GM23338 (cell line): ENCODE results near the gene DNAH10.

ENCODE experiments used
- CREB1 ChIP-seq: fragments of 250-450 bp; sonication (Bioruptor Pico); IDR thresholded peaks from 2 replicates; pipeline ENCODE4 v1.5.0; 2020; ENCODE audit warnings: low read depth, mild to moderate bottlenecking, moderate library complexity
- CTCF ChIP-seq, 2 experiments: fragments of 200-600 bp in 1 of 2; sonication (generic) in 1 of 2; conservative IDR thresholded peaks; 2 replicates each; pipeline versions ENCODE4 v1.5.1 to v1.6.1; 2016 to 2017; ENCODE audit warnings: antibody characterized with exemption in 2 of 2, low read depth in 2 of 2, mild to moderate bottlenecking in 2 of 2, moderate library complexity in 1 of 2
- ETS1 ChIP-seq: IDR thresholded peaks from 2 replicates; pipeline ENCODE4 v1.6.1; 2016; ENCODE audit warnings: antibody characterized with exemption
- EZH2 ChIP-seq: fragments of 200-600 bp; sonication (generic); IDR thresholded peaks from one replicate; pipeline ENCODE4 v1.8.0; 2017; ENCODE audit warnings: antibody characterized with exemption, mild to moderate bottlenecking, low read depth; ENCODE audit not compliant: unreplicated experiment
- EZH2phosphoT487 ChIP-seq: fragments of 200-600 bp; sonication (generic); IDR thresholded peaks from one replicate; pipeline ENCODE4 v1.8.1; 2018; ENCODE audit warnings: antibody characterized with exemption; ENCODE audit not compliant: unreplicated experiment
- JUNB ChIP-seq: IDR thresholded peaks from one replicate; pipeline ENCODE4 v1.6.1; 2016; ENCODE audit warnings: antibody characterized with exemption; ENCODE audit not compliant: unreplicated experiment
- NANOG ChIP-seq: IDR thresholded peaks from 2 replicates; pipeline ENCODE4 v1.6.1; 2016; ENCODE audit warnings: antibody characterized with exemption, borderline replicate concordance
- POLR2AphosphoS5 ChIP-seq: IDR thresholded peaks from 2 replicates; pipeline ENCODE4 v1.6.1; 2016; ENCODE audit warnings: antibody characterized with exemption, low read depth
- REST ChIP-seq: IDR thresholded peaks from one replicate; pipeline ENCODE4 v1.6.1; 2018; ENCODE audit warnings: antibody characterized with exemption; ENCODE audit not compliant: unreplicated experiment
- STAT1 ChIP-seq: IDR thresholded peaks from one replicate; pipeline ENCODE4 v1.6.1; 2016; ENCODE audit warnings: antibody characterized with exemption; ENCODE audit not compliant: unreplicated experiment
- ZNF114 ChIP-seq: fragments of 250-450 bp; sonication (Bioruptor Pico); IDR thresholded peaks from 2 replicates; pipeline ENCODE4 v1.5.0; 2020; ENCODE audit warnings: mild to moderate bottlenecking, moderate library complexity
- ZNF331 ChIP-seq: fragments of 250-450 bp; sonication (Bioruptor Pico); IDR thresholded peaks from 2 replicates; pipeline ENCODE4 v1.5.0; 2020; ENCODE audit warnings: low read depth, mild to moderate bottlenecking, moderate library complexity
- ZNF462 ChIP-seq: fragments of 250-450 bp; sonication (Bioruptor Pico); IDR thresholded peaks from 2 replicates; pipeline ENCODE4 v1.5.0; 2020; ENCODE audit warnings: mild to moderate bottlenecking, moderate library complexity

- TF ChIP-seq CTCF (conservative IDR thresholded peaks at IDR 0.05; ENCODE audit: low read depth in 2 of 2) (no peak), EZH2 (no peak), REST (no peak), POLR2AphosphoS5 (no peak), CREB1 (CRISPR knock-in tag) (no peak), EZH2phosphoT487 (no peak), ZNF114 (CRISPR knock-in tag) (no peak), NANOG (no peak), STAT1 (no peak), JUNB (no peak), ETS1 (no peak), ZNF462 (CRISPR knock-in tag) (no peak), ZNF331 (CRISPR knock-in tag) (no peak)
Measured at GRCh38 chr12:123748661-123749060, 13.4 kb upstream of the DNAH10 start.
